Brain microvascular endothelial cell (primary cell): Measurements from ENCODE around the gene AFG1L.
"Not testable (repeated sequence)": the region's sequence is repeated elsewhere in the genome, so short reads cannot be mapped to it uniquely, and the experiment has no call there.

Source experiments
- DNase-seq: peaks from one replicate; pipeline ENCODE4 v3.0.0-alpha.2; 2020
- H3K27ac ChIP-seq: fragments of 250-450 bp; sonication (Bioruptor Pico); 2 replicates; pipeline ENCODE4 v1.5.1; 2020; ENCODE audit warnings: mild to moderate bottlenecking, moderate library complexity
- H3K27me3 ChIP-seq: fragments of 250-450 bp; sonication (Bioruptor Pico); replicated peaks from 2 replicates; pipeline ENCODE4 v1.5.1; 2020; ENCODE audit warnings: mild to moderate bottlenecking
- H3K36me3 ChIP-seq: fragments of 250-450 bp; sonication (Bioruptor Pico); replicated peaks from 2 replicates; pipeline ENCODE4 v1.5.1; 2020; ENCODE audit warnings: mild to moderate bottlenecking
- H3K4me3 ChIP-seq: 2 replicates; pipeline ENCODE4 v1.5.1; 2011; ENCODE audit warnings: low read depth, mild to moderate bottlenecking, control low read depth, low read length, moderate library complexity
- CTCF ChIP-seq: IDR thresholded peaks from 2 replicates; pipeline ENCODE4 v1.5.1; 2011; ENCODE audit warnings: low read depth, mild to moderate bottlenecking, moderate library complexity, low read length, control low read depth, inconsistent platforms; ENCODE audit errors: missing control alignments
- in situ Hi-C: cut with HindIII; loops from 2 replicates; pipeline ENCODE4 v1.10.0; 2017; ENCODE audit warnings: low sequenced_read_pairs, low pct_ligation_motif_present

Gene AFG1L

GRCh38 chr6:108446629-108447150 is 151.8 kb downstream of the AFG1L start:
- in situ Hi-C loops = no loop called here
- DNase-seq = no peak

GRCh38 chr6:108448481-108448880 is 153.6 kb downstream of the AFG1L start:
- H3K27me3 ChIP-seq = no peaks in the 10 kb centered on the region
- H3K4me3 ChIP-seq = no peak overlapping the region
- no peak for TF ChIP-seq CTCF
- DNase-seq = no peak
- in situ Hi-C loops = no loop called here
- no peaks in the 10 kb centered on the region for H3K36me3 ChIP-seq
- H3K27ac ChIP-seq = no peak overlapping the region

More at GRCh38 chr6:108446629-108447150, 151.8 kb downstream of the AFG1L start:
- Histone ChIP-seq H3K27ac (no peak overlapping the region), H3K27me3 (no peaks in the 10 kb centered on the region), H3K36me3 (no peaks in the 10 kb centered on the region), H3K4me3 (no peak overlapping the region)
- TF ChIP-seq CTCF = no peak

GRCh38 chr6:108449717-108450116 is 154.9 kb downstream of the AFG1L start:
- H3K27ac ChIP-seq, DNase-seq, H3K27me3 ChIP-seq, in situ Hi-C loops, H3K36me3 ChIP-seq, H3K4me3 ChIP-seq: not testable (repeated sequence)

GRCh38 chr6:108451816-108452215 is 157.0 kb downstream of the AFG1L start:
- no peaks in the 10 kb centered on the region for H3K36me3 ChIP-seq

GRCh38 chr6:108452711-108453195 is 157.9 kb downstream of the AFG1L start:
- H3K27me3 ChIP-seq = no peaks in the 10 kb centered on the region
- no peak overlapping the region for H3K4me3 ChIP-seq
- DNase-seq = peak; percentile 89
- no peaks in the 10 kb centered on the region for H3K36me3 ChIP-seq
- H3K27ac ChIP-seq = peak overlapping the region; percentile 94
- in situ Hi-C loops = no loop called here
- TF ChIP-seq CTCF = no peak

More at GRCh38 chr6:108451816-108452215, 157.0 kb downstream of the AFG1L start:
- no peak for DNase-seq
- H3K4me3 ChIP-seq = no peak overlapping the region
- no peak for TF ChIP-seq CTCF
- no peaks in the 10 kb centered on the region for H3K27me3 ChIP-seq
- H3K27ac ChIP-seq = peak overlapping the region; percentile 94
- in situ Hi-C loops = no loop called here

GRCh38 chr6:108453601-108454185 is 158.8 kb downstream of the AFG1L start:
- H3K4me3 ChIP-seq = no peak overlapping the region
- H3K27ac ChIP-seq = peak overlapping the region; percentile 94
- no peaks in the 10 kb centered on the region for H3K36me3 ChIP-seq
- TF ChIP-seq CTCF = peak; percentile 14
- in situ Hi-C loops = no loop called here
- peak; percentile 92 for DNase-seq
- no peaks in the 10 kb centered on the region for H3K27me3 ChIP-seq
